ENCODE results near the gene USP30.

USP30 gene

GRCh38 chr12:109052414-109053323 lies at the start of gene USP30:
Gene USP30 (plus strand): TSS chr12:109052576. CDS start chr12:109052679, 103 bp downstream.
- H3K4me3 ChIP-seq (ENCODE audit: insufficient read length, low read depth), result peak within 1 kb of the TSS; percentile 85
- peak; percentile 84 for DNase-seq (ENCODE audit: low read depth, low spot score)
- TF ChIP-seq SUZ12 (IDR thresholded peaks at IDR 0.05; ENCODE audit: extremely low read depth, insufficient read depth, insufficient read length) (no peak), YY1 (IDR thresholded peaks at IDR 0.05; ENCODE audit: insufficient read depth, insufficient read length) (peak; percentile 28), ZNF274 (IDR thresholded peaks at IDR 0.05; ENCODE audit: low read depth, low read length) (no peak)
- peaks cover 2% of the 10 kb centered on the region for H3K36me3 ChIP-seq (ENCODE audit: insufficient read depth, insufficient read length, low read length)
- H3K4me1 ChIP-seq (ENCODE audit: insufficient read depth, insufficient read length), result no peaks in the 10 kb centered on the region
- no peaks in the 10 kb centered on the region for H3K9me3 ChIP-seq (ENCODE audit: insufficient read depth, low read length)
- no peaks in the 10 kb centered on the region for H3K27me3 ChIP-seq (ENCODE audit: insufficient read depth, insufficient read length)
- H3K9ac ChIP-seq (ENCODE audit: insufficient read length, low read depth), result peak within 1 kb of the TSS; percentile 79

- DNase-seq (ENCODE audit: low read depth, low spot score), result no peak
- TF ChIP-seq SUZ12 (IDR thresholded peaks at IDR 0.05; ENCODE audit: extremely low read depth, insufficient read depth, insufficient read length) (no peak), YY1 (IDR thresholded peaks at IDR 0.05; ENCODE audit: insufficient read depth, insufficient read length) (no peak)
- no peak overlapping the region for H3K9ac ChIP-seq (ENCODE audit: insufficient read length, low read depth)
These were observed 48.4 kb upstream of the USP30 start for GRCh38 chr12:109004017-109004416.

GRCh38 chr12:109009766-109010165 lies 42.6 kb upstream of the USP30 start:
- Histone ChIP-seq H3K9ac (ENCODE audit: insufficient read length, low read depth) (no peak overlapping the region), H3K36me3 (ENCODE audit: insufficient read depth, insufficient read length, low read length) (no peaks in the 10 kb centered on the region), H3K9me3 (ENCODE audit: insufficient read depth, low read length) (no peaks in the 10 kb centered on the region), H3K4me3 (ENCODE audit: insufficient read length, low read depth) (no peak overlapping the region), H3K27me3 (ENCODE audit: insufficient read depth, insufficient read length) (no peaks in the 10 kb centered on the region), H3K4me1 (ENCODE audit: insufficient read depth, insufficient read length) (peaks cover 3% of the 10 kb centered on the region)
- TF ChIP-seq SUZ12 (IDR thresholded peaks at IDR 0.05; ENCODE audit: extremely low read depth, insufficient read depth, insufficient read length) (no peak), ZNF274 (IDR thresholded peaks at IDR 0.05; ENCODE audit: low read depth, low read length) (no peak), YY1 (IDR thresholded peaks at IDR 0.05; ENCODE audit: insufficient read depth, insufficient read length) (no peak)
- DNase-seq (ENCODE audit: low read depth, low spot score), result no peak

More at GRCh38 chr12:109004017-109004416, 48.4 kb upstream of the USP30 start:
- H3K36me3 ChIP-seq (ENCODE audit: insufficient read depth, insufficient read length, low read length), result no peaks in the 10 kb centered on the region
- no peaks in the 10 kb centered on the region for H3K9me3 ChIP-seq (ENCODE audit: insufficient read depth, low read length)
- H3K27me3 ChIP-seq (ENCODE audit: insufficient read depth, insufficient read length), result no peaks in the 10 kb centered on the region
- H3K4me1 ChIP-seq (ENCODE audit: insufficient read depth, insufficient read length), result no peaks in the 10 kb centered on the region
- H3K4me3 ChIP-seq (ENCODE audit: insufficient read length, low read depth), result no peak overlapping the region

DNA sequence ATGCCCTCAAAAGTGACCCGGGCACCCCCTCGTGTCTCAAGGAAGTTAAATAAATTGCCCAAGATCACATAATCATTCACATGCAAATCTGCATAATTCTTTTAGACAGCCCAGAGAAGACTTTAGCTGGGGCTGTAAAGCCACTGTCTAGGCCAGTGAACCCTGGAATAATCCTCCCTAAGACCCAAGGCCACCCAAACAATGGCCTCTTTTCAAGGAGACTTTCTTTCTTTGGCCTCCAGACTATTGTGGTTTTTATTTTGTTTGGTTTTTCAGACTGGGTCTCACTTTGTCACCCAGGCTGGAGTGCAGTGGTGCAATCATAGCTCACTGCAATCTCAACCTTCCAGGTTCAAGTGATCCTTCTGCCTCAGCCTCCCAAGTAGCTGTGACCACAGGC lies 42.1 kb upstream of the USP30 start:
- TF ChIP-seq ZNF274 (IDR thresholded peaks at IDR 0.05; ENCODE audit: low read depth, low read length) (no peak), YY1 (IDR thresholded peaks at IDR 0.05; ENCODE audit: insufficient read depth, insufficient read length) (no peak), SUZ12 (IDR thresholded peaks at IDR 0.05; ENCODE audit: extremely low read depth, insufficient read depth, insufficient read length) (no peak)
- H3K27me3 ChIP-seq (ENCODE audit: insufficient read depth, insufficient read length), result no peaks in the 10 kb centered on the region
- H3K4me1 ChIP-seq (ENCODE audit: insufficient read depth, insufficient read length), result peaks cover 3% of the 10 kb centered on the region
- no peaks in the 10 kb centered on the region for H3K36me3 ChIP-seq (ENCODE audit: insufficient read depth, insufficient read length, low read length)
- no peak for DNase-seq (ENCODE audit: low read depth, low spot score)
- H3K9ac ChIP-seq (ENCODE audit: insufficient read length, low read depth), result no peak overlapping the region
- no peak overlapping the region for H3K4me3 ChIP-seq (ENCODE audit: insufficient read length, low read depth)
- H3K9me3 ChIP-seq (ENCODE audit: insufficient read depth, low read length), result no peaks in the 10 kb centered on the region

GRCh38 chr12:109014984-109015765 lies 37.2 kb upstream of the USP30 start:
- TF ChIP-seq ZNF274 (IDR thresholded peaks at IDR 0.05; ENCODE audit: low read depth, low read length) (no peak), YY1 (IDR thresholded peaks at IDR 0.05; ENCODE audit: insufficient read depth, insufficient read length) (no peak), SUZ12 (IDR thresholded peaks at IDR 0.05; ENCODE audit: extremely low read depth, insufficient read depth, insufficient read length) (no peak)
- no peaks in the 10 kb centered on the region for H3K9me3 ChIP-seq (ENCODE audit: insufficient read depth, low read length)
- H3K4me3 ChIP-seq (ENCODE audit: insufficient read length, low read depth), result no peak overlapping the region
- no peak overlapping the region for H3K9ac ChIP-seq (ENCODE audit: insufficient read length, low read depth)
- DNase-seq (ENCODE audit: low read depth, low spot score), result no peak
- peaks cover 3% of the 10 kb centered on the region for H3K4me1 ChIP-seq (ENCODE audit: insufficient read depth, insufficient read length)
- peaks cover 2% of the 10 kb centered on the region for H3K27me3 ChIP-seq (ENCODE audit: insufficient read depth, insufficient read length)
- H3K36me3 ChIP-seq (ENCODE audit: insufficient read depth, insufficient read length, low read length), result no peaks in the 10 kb centered on the region

- H3K9ac ChIP-seq (ENCODE audit: insufficient read length, low read depth), result no peak overlapping the region
- no peaks in the 10 kb centered on the region for H3K9me3 ChIP-seq (ENCODE audit: insufficient read depth, low read length)
- DNase-seq (ENCODE audit: low read depth, low spot score), result no peak
- TF ChIP-seq YY1 (IDR thresholded peaks at IDR 0.05; ENCODE audit: insufficient read depth, insufficient read length) (no peak), SUZ12 (IDR thresholded peaks at IDR 0.05; ENCODE audit: extremely low read depth, insufficient read depth, insufficient read length) (no peak), ZNF274 (IDR thresholded peaks at IDR 0.05; ENCODE audit: low read depth, low read length) (no peak)
- peaks cover 5% of the 10 kb centered on the region for H3K27me3 ChIP-seq (ENCODE audit: insufficient read depth, insufficient read length)
- no peaks in the 10 kb centered on the region for H3K36me3 ChIP-seq (ENCODE audit: insufficient read depth, insufficient read length, low read length)
- H3K4me3 ChIP-seq (ENCODE audit: insufficient read length, low read depth), result no peak overlapping the region
- peaks cover 3% of the 10 kb centered on the region for H3K4me1 ChIP-seq (ENCODE audit: insufficient read depth, insufficient read length)
These were observed 36.4 kb upstream of the USP30 start for GRCh38 chr12:109016016-109016415.

GRCh38 chr12:109016978-109017377 lies 35.4 kb upstream of the USP30 start:
- TF ChIP-seq YY1 (IDR thresholded peaks at IDR 0.05; ENCODE audit: insufficient read depth, insufficient read length), result no peak
- TF ChIP-seq ZNF274 (IDR thresholded peaks at IDR 0.05; ENCODE audit: low read depth, low read length), result no peak
- no peak for TF ChIP-seq SUZ12 (IDR thresholded peaks at IDR 0.05; ENCODE audit: extremely low read depth, insufficient read depth, insufficient read length)
- Histone ChIP-seq H3K4me1 (ENCODE audit: insufficient read depth, insufficient read length) (no peaks in the 10 kb centered on the region), H3K4me3 (ENCODE audit: insufficient read length, low read depth) (no peak overlapping the region), H3K9ac (ENCODE audit: insufficient read length, low read depth) (no peak overlapping the region), H3K9me3 (ENCODE audit: insufficient read depth, low read length) (no peaks in the 10 kb centered on the region), H3K36me3 (ENCODE audit: insufficient read depth, insufficient read length, low read length) (no peaks in the 10 kb centered on the region), H3K27me3 (ENCODE audit: insufficient read depth, insufficient read length) (peaks cover 9% of the 10 kb centered on the region)
- no peak for DNase-seq (ENCODE audit: low read depth, low spot score)

Data from NT2/D1 (cell line).